H9 (cell line): ENCODE measurements around the gene DCST1. TPM values are rescaled to one million over a fixed set of nuclear protein-coding genes. Genes with fewer than 3 reads are reported as not detected.

Experiments
- DNase-seq: peaks from one replicate; pipeline ENCODE4 v3.0.0-alpha.2; 2017
- H2AFZ ChIP-seq: one replicate; pipeline ENCODE4 v1.6.1; 2013; ENCODE audit warnings: mild to moderate bottlenecking, low read length, control low read depth, moderate library complexity
- H2AK5ac ChIP-seq: 2 replicates; pipeline ENCODE4 v1.6.1; 2013; ENCODE audit warnings: low read length, control low read depth, mixed read lengths; ENCODE audit not compliant: insufficient read length
- H2BK120ac ChIP-seq: one replicate; pipeline ENCODE4 v1.6.1; 2013; ENCODE audit warnings: low read depth, mild to moderate bottlenecking, low read length, control low read depth, inconsistent platforms; ENCODE audit not compliant: poor library complexity, severe bottlenecking
- H2BK12ac ChIP-seq: 2 replicates; pipeline ENCODE4 v1.6.1; 2013; ENCODE audit warnings: low read length, control low read depth, mixed read lengths, low read depth; ENCODE audit not compliant: insufficient read length
- H2BK15ac ChIP-seq: 2 replicates; pipeline ENCODE4 v1.6.1; 2013; ENCODE audit warnings: low read depth, low read length, control low read depth
- H2BK20ac ChIP-seq: one replicate; pipeline ENCODE4 v1.6.1; 2013; ENCODE audit warnings: low read depth, mild to moderate bottlenecking, low read length, control low read depth, inconsistent platforms; ENCODE audit not compliant: poor library complexity, severe bottlenecking
- H2BK5ac ChIP-seq: 2 replicates; pipeline ENCODE4 v1.6.1; 2013; ENCODE audit warnings: low read length, control low read depth, mixed read lengths; ENCODE audit not compliant: insufficient read length
- H3K14ac ChIP-seq: 2 replicates; pipeline ENCODE4 v1.6.1; 2013; ENCODE audit warnings: low read length, control low read depth; ENCODE audit not compliant: insufficient read depth
- H3K18ac ChIP-seq: 2 replicates; pipeline ENCODE4 v1.6.1; 2013; ENCODE audit warnings: low read depth, mild to moderate bottlenecking, mixed read lengths, low read length, control low read depth; ENCODE audit not compliant: insufficient read length
- H3K23ac ChIP-seq: 2 replicates; pipeline ENCODE4 v1.6.1; 2013; ENCODE audit warnings: low read length, control low read depth, mixed read lengths, low read depth; ENCODE audit not compliant: insufficient read length
- H3K23me2 ChIP-seq: 2 replicates; pipeline ENCODE4 v1.6.1; 2013; ENCODE audit warnings: low read depth, mild to moderate bottlenecking, mixed read lengths, low read length, control low read depth; ENCODE audit not compliant: insufficient read length, poor library complexity, severe bottlenecking
- H3K27ac ChIP-seq: 2 replicates; pipeline ENCODE4 v1.5.1; 2013; ENCODE audit warnings: low read length, control low read depth, mixed read lengths, low read depth; ENCODE audit not compliant: insufficient read length
- H3K27me3 ChIP-seq: 2 replicates; pipeline ENCODE4 v1.6.1; 2013; ENCODE audit warnings: low read length, control low read depth, inconsistent platforms; ENCODE audit not compliant: insufficient read depth
- H3K4ac ChIP-seq: 2 replicates; pipeline ENCODE4 v1.6.1; 2013; ENCODE audit warnings: low read depth, mild to moderate bottlenecking, control low read depth, inconsistent platforms, low read length, moderate library complexity
- H3K4me1 ChIP-seq: 2 replicates; pipeline ENCODE4 v1.6.1; 2013; ENCODE audit warnings: low read length, control low read depth, inconsistent platforms; ENCODE audit not compliant: insufficient read depth
- H3K4me2 ChIP-seq: 2 replicates; pipeline ENCODE4 v1.6.1; 2013; ENCODE audit warnings: low read length, control low read depth, mixed read lengths; ENCODE audit not compliant: insufficient read length, insufficient read depth
- H3K56ac ChIP-seq: 2 replicates; pipeline ENCODE4 v1.6.1; 2013; ENCODE audit warnings: low read depth, mild to moderate bottlenecking, mixed read lengths, low read length, control low read depth; ENCODE audit not compliant: insufficient read length
- H3K79me1 ChIP-seq: 2 replicates; pipeline ENCODE4 v1.6.1; 2013; ENCODE audit warnings: low read depth, mild to moderate bottlenecking, moderate library complexity, low read length, control low read depth, inconsistent platforms; ENCODE audit not compliant: insufficient read depth, poor library complexity, severe bottlenecking
- H3K79me2 ChIP-seq: 2 replicates; pipeline ENCODE4 v1.6.1; 2013; ENCODE audit warnings: low read length, control low read depth, inconsistent platforms; ENCODE audit not compliant: insufficient read depth
- H3K9ac ChIP-seq: 2 replicates; pipeline ENCODE4 v1.6.1; 2013; ENCODE audit warnings: low read length, control low read depth, mixed read lengths; ENCODE audit not compliant: insufficient read length; ENCODE audit errors: extremely low read depth
- H3K9me3 ChIP-seq: one replicate; pipeline ENCODE4 v1.6.1; 2013; ENCODE audit warnings: low read depth, low read length, inconsistent platforms; ENCODE audit not compliant: control insufficient read depth
- H3T11ph ChIP-seq: one replicate; pipeline ENCODE4 v1.6.1; 2013; ENCODE audit warnings: mild to moderate bottlenecking, low read length, control low read depth, inconsistent platforms
- H4K20me1 ChIP-seq: one replicate; pipeline ENCODE4 v1.6.1; 2013; ENCODE audit not compliant: control insufficient read depth, insufficient read length, insufficient read depth
- H4K5ac ChIP-seq: 2 replicates; pipeline ENCODE4 v1.6.1; 2013; ENCODE audit warnings: low read depth, mild to moderate bottlenecking, mixed read lengths, low read length, control low read depth; ENCODE audit not compliant: insufficient read length
- H4K8ac ChIP-seq: replicated peaks from 2 replicates; pipeline ENCODE4 v1.6.1; 2013; ENCODE audit warnings: low read length, control low read depth, mixed read lengths, low read depth; ENCODE audit not compliant: insufficient read length
- H4K91ac ChIP-seq: 2 replicates; pipeline ENCODE4 v1.6.1; 2013; ENCODE audit warnings: low read depth, mild to moderate bottlenecking, moderate library complexity, mixed read lengths, low read length, control low read depth; ENCODE audit not compliant: insufficient read length
- H3K27ac Mint-ChIP-seq, 3 experiments: 2 replicates in 2 of 3; 3 replicates in 1 of 3; pipeline ENCODE4 v1.8.0; 2020 to 2021; ENCODE audit warnings: mixed read lengths in 3 of 3, mild to moderate bottlenecking in 1 of 3, moderate library complexity in 1 of 3
- H3K27me3 Mint-ChIP-seq: 2 replicates; pipeline ENCODE4 v1.8.0; 2021; ENCODE audit warnings: low read depth, mild to moderate bottlenecking, moderate library complexity, mixed read lengths
- H3K36me3 Mint-ChIP-seq, 3 experiments: 2 replicates in 2 of 3; 3 replicates in 1 of 3; pipeline ENCODE4 v1.8.0; 2020 to 2021; ENCODE audit warnings: low read depth in 3 of 3, mixed read lengths in 3 of 3; ENCODE audit not compliant: insufficient read depth in 1 of 3
- H3K4me1 Mint-ChIP-seq, 2 experiments: 2 replicates each; pipeline ENCODE4 v1.8.0; 2020; ENCODE audit warnings: mixed read lengths in 2 of 2
- H3K4me3 Mint-ChIP-seq, 2 experiments: 2 replicates in 1 of 2; 3 replicates in 1 of 2; pipeline ENCODE4 v1.8.0; 2020 to 2021; ENCODE audit warnings: mild to moderate bottlenecking in 2 of 2, mixed read lengths in 2 of 2, moderate library complexity in 1 of 2
- H3K9me3 Mint-ChIP-seq, 2 experiments: 2 replicates in 1 of 2; 3 replicates in 1 of 2; pipeline ENCODE4 v1.8.0; 2020; ENCODE audit warnings: mild to moderate bottlenecking in 2 of 2, mixed read lengths in 2 of 2, moderate library complexity in 1 of 2
- CTCF ChIP-seq: fragments of 200-600 bp; sonication (generic); conservative IDR thresholded peaks from 3 replicates; pipeline ENCODE4 v1.8.0; 2021; ENCODE audit warnings: antibody characterized with exemption, mild to moderate bottlenecking
- WGBS: extraction: QIAGEN DNeasy Blood & Tissue Kit; methylation state at CpG from one replicate; pipeline ENCODE4 v1.1.7; 2013; ENCODE audit warnings: missing lambda C conversion rate, low lambda C conversion rate, mixed read lengths; ENCODE audit not compliant: insufficient read length; ENCODE audit errors: extremely low coverage; 5-methylcytosine and 5-hydroxymethylcytosine counted together
- total RNA-seq: library from RNA; stranded (reverse); gene quantifications from 2 replicates; pipeline ENCODE4 v1.2.1, GENCODE V29; 2021

Gene DCST1
- total RNA-seq, 1 experiment from 2014 or later: not detected

DNA sequence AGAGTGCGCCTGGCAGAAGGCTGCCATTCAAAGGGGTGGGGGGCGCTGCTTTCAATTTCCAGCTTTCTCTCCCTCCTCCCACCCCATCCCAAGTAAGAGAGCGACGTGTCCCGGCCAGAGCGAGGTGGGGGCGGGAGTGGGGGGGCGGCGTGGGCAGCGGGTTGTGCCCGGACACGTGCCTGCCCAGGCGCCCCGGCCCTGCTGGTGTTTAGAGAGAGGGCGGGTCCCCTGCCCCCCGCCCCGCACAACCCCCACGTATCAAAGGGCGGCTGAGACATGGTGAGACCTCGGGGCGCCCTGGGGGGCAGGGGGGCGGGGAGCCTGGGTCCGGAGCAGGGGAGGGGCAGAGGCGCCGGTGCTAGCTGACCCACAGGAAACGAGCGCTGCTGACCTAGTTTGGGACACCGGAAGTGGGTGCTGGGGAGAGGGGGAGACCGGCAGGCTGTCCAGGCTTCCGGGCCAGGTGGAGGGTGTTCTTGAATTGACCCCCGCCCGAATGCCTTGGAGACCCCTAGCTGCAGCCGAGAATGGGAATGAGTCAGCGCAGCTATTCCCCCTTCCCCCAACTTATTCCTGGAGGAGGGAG is 29.8 kb upstream of the DCST1 start:
- Histone ChIP-seq H3K4me1 (peaks cover 5% of the 10 kb centered on the region; the same call in 1 of the 2 replicates), H4K91ac (no peak overlapping the region), H3K14ac (no peak overlapping the region; the same call in 1 of the 2 replicates), H4K8ac (no peak overlapping the region), H3K4ac (no peak overlapping the region), H4K20me1 (no peaks in the 10 kb centered on the region), H3K79me2 (no peaks in the 10 kb centered on the region; the same call in 1 of the 2 replicates), H3K9me3 (no peaks in the 10 kb centered on the region), H2AK5ac (no peak overlapping the region), H3K27ac (no peak overlapping the region), H2BK12ac (no peak overlapping the region), H2BK15ac (no peak overlapping the region), H3T11ph (no peak overlapping the region), H2BK5ac (no peak overlapping the region), H3K9ac (peak overlapping the region; percentile 27), H3K23me2 (peaks cover 26% of the 10 kb centered on the region), H2BK20ac (no peak overlapping the region), H3K56ac (no peak overlapping the region), H2BK120ac (no peak overlapping the region), H3K18ac (no peak overlapping the region), H3K23ac (no peak overlapping the region), H3K4me2 (peak overlapping the region; percentile 74), H4K5ac (no peak overlapping the region), H2AFZ (no peak overlapping the region), H3K79me1 (no peaks in the 10 kb centered on the region), H3K27me3 (no peaks in the 10 kb centered on the region)
- Mint-ChIP-seq H3K36me3 (no peaks in the 10 kb centered on the region; a peak in 2 of 7 replicates), H3K27me3 (no peaks in the 10 kb centered on the region), H3K4me3 (peak overlapping the region; percentile 93 to 97), H3K9me3 (peaks cover 0 to 2% of the 10 kb centered on the region in 2 experiments; a peak in 2 of 5 replicates), H3K4me1 (peaks cover 36 to 42% of the 10 kb centered on the region in 2 experiments), H3K27ac (peak overlapping the region; percentile 92 to 95 (median 93); a peak in 6 of 7 replicates)
- no peak for TF ChIP-seq CTCF
- WGBS: no CpG with 5 or more reads among the region's 34 CpGs
- DNase-seq: peak; percentile 76
